Sigmoid colon (tissue), 4 donors: ENCODE results near the gene HIGD1A.

Experiments used
- CTCF ChIP-seq, 4 experiments: fragments of 450-650 bp in 3 of 4; fragments of 200-600 bp in 1 of 4; IDR thresholded peaks; one replicate each; pipeline ENCODE4 v1.5.1; 2016 to 2019; ENCODE audit warnings: antibody characterized with exemption in 4 of 4, mild to moderate bottlenecking in 3 of 4, moderate library complexity in 2 of 4
- POLR2AphosphoS5 ChIP-seq, 4 donors: sonication (generic); formaldehyde crosslinking; IDR thresholded peaks; one replicate each; pipeline ENCODE4 v1.6.1; 2017; ENCODE audit warnings: antibody characterized with exemption in 4 of 4

GRCh38 chr3:42814246-42814645, 10.0 kb upstream of the HIGD1A start:
- TF ChIP-seq POLR2AphosphoS5 (IDR thresholded peaks at IDR 0.05) (no peak), CTCF (IDR thresholded peaks at IDR 0.05) (no peak)
